Measurements from ENCODE around the gene SAP30L. TPM values are rescaled to one million over a fixed set of nuclear protein-coding genes. Genes with fewer than 3 reads are reported as not detected.

The SAP30L gene
- total and polyA plus RNA-seq, 7 experiments from 2014 or later, result 18.1 to 45.7 (median 34.7) TPM

DNA sequence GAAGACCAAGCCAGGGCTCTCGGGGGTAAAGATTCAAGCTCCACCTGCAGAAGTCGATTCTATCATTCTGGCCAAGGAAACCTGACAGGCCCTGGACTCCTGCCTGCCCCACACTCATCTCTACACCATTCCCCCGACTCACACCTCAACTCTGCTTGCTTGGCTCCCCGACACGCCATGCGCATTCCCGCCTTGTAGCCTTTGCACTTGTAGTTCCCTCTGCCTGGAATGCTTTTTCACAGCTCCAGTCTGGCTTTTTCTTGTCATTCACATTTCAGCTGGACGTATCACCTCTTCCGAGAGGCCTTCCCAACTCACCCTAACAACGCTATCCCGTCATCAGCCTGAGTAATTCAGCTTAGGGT, 60.9 kb downstream of the SAP30L start:
- Mint-ChIP-seq H3K27me3 (peaks cover 11 to 33% (median 24%) of the 10 kb centered on the region in 5 donors), H3K36me3 (no peaks in the 10 kb centered on the region), H3K27ac (no peak overlapping the region), H3K9me3 (peaks cover 0 to 2% (median 0%) of the 10 kb centered on the region in 11 donors), H3K4me3 (no peak overlapping the region), H3K4me1 (no peaks in the 10 kb centered on the region)
- ATAC-seq (no peak), DNase-seq (no peak)
- Histone ChIP-seq H3K4me3 (ENCODE audit: low read length) (no peak overlapping the region), H3K27me3 (ENCODE audit: control insufficient read depth in 2 of 2, insufficient read depth in 2 of 2, low read length in 2 of 2) (no peaks in the 10 kb centered on the region), H3K27ac (ENCODE audit: low read depth, low read length) (no peak overlapping the region), H3K9me3 (ENCODE audit: control insufficient read depth in 2 of 3, low read length in 3 of 3) (no peaks in the 10 kb centered on the region), H3K4me1 (ENCODE audit: control insufficient read depth in 2 of 2, insufficient read depth in 2 of 2, low read length in 2 of 2) (no peaks in the 10 kb centered on the region), H3K36me3 (ENCODE audit: control insufficient read depth in 2 of 3, insufficient read depth in 3 of 3, low read length in 3 of 3) (no peaks in the 10 kb centered on the region)
- intact Hi-C loops (cut with micrococcal nuclease), result no loop called here
- ChIA-PET POLR2A (no interaction called here), CTCF (no interaction called here)

DNA sequence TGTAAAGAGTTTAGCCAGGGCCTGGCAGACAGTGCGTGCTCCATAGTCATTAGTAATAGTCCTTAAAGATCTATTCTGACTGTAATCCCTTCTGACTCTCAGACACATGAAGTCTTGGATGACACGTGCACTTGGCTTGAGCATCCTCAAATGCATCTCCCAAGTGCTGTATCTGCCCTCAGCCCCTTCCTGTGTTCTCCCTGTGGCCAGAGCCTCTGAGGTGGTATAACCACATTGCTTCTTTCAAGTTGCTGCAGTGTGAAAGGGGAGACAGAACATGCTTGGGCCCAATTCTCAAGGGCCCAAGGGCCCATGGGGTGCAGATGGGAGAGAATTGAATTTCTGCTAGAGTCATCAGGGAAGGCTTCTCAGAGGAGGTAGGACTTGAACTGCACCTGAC, 62.3 kb downstream of the SAP30L start:
- no peak overlapping the region for H3K27ac ChIP-seq (ENCODE audit: low read depth, low read length)
- H3K4me1 ChIP-seq (ENCODE audit: control insufficient read depth in 2 of 2, insufficient read depth in 2 of 2, low read length in 2 of 2), result no peaks in the 10 kb centered on the region
- no peaks in the 10 kb centered on the region for H3K27me3 ChIP-seq (ENCODE audit: control insufficient read depth in 2 of 2, insufficient read depth in 2 of 2, low read length in 2 of 2)
- peaks cover 0 to 2% (median 0%) of the 10 kb centered on the region in 11 donors for H3K9me3 Mint-ChIP-seq
- DNase-seq (no peak), ATAC-seq (no peak)
- H3K27me3 Mint-ChIP-seq, result peaks cover 3 to 25% (median 17%) of the 10 kb centered on the region in 5 donors
- H3K36me3 Mint-ChIP-seq, result no peaks in the 10 kb centered on the region
- no peak overlapping the region for H3K4me3 Mint-ChIP-seq
- no peaks in the 10 kb centered on the region for H3K4me1 Mint-ChIP-seq
- POLR2A ChIA-PET, result no interaction called here
- H3K4me3 ChIP-seq (ENCODE audit: low read length), result no peak overlapping the region
- CTCF ChIA-PET, result no interaction called here
- no peak overlapping the region for H3K27ac Mint-ChIP-seq
- intact Hi-C loops (cut with micrococcal nuclease), result no loop called here
- H3K9me3 ChIP-seq (ENCODE audit: control insufficient read depth in 2 of 3, low read length in 3 of 3), result no peaks in the 10 kb centered on the region
- no peaks in the 10 kb centered on the region for H3K36me3 ChIP-seq (ENCODE audit: control insufficient read depth in 2 of 3, insufficient read depth in 3 of 3, low read length in 3 of 3)

GRCh38 chr5:154509784-154510555, 64.2 kb downstream of the SAP30L start:
- peaks cover 0 to 6% (median 0%) of the 10 kb centered on the region in 7 donors for H3K4me1 Mint-ChIP-seq
- ChIA-PET CTCF (no interaction called here), POLR2A (no interaction called here)
- DNase-seq (no peak), ATAC-seq (no peak)
- intact Hi-C loops (cut with micrococcal nuclease), result no loop called here
- no peak overlapping the region for H3K4me3 Mint-ChIP-seq
- Histone ChIP-seq H3K4me3 (ENCODE audit: low read length) (no peak overlapping the region), H3K4me1 (ENCODE audit: control insufficient read depth in 2 of 2, insufficient read depth in 2 of 2, low read length in 2 of 2) (no peaks in the 10 kb centered on the region), H3K9me3 (ENCODE audit: control insufficient read depth in 2 of 3, low read length in 3 of 3) (no peaks in the 10 kb centered on the region), H3K27ac (ENCODE audit: low read depth, low read length) (no peak overlapping the region), H3K36me3 (ENCODE audit: control insufficient read depth in 2 of 3, insufficient read depth in 3 of 3, low read length in 3 of 3) (no peaks in the 10 kb centered on the region), H3K27me3 (ENCODE audit: control insufficient read depth in 2 of 2, insufficient read depth in 2 of 2, low read length in 2 of 2) (no peaks in the 10 kb centered on the region)
- peaks cover 0 to 2% (median 0%) of the 10 kb centered on the region in 11 donors for H3K9me3 Mint-ChIP-seq
- no peaks in the 10 kb centered on the region for H3K36me3 Mint-ChIP-seq
- no peak overlapping the region for H3K27ac Mint-ChIP-seq
- peaks cover 14 to 36% (median 30%) of the 10 kb centered on the region in 5 donors for H3K27me3 Mint-ChIP-seq

Other genes starting within 250 kb of the SAP30L start
- gene HAND1, start 32.2 kb downstream of the SAP30L start, total RNA-seq, result not detected
- not detected for gene HAND1, start 32.2 kb downstream of the SAP30L start, polyA plus RNA-seq